PC-3 (cell line): ENCODE measurements around the gene ANXA6.

Experiments
- CTCF ChIP-seq: fragments of 300-600 bp; sonication (generic); conservative IDR thresholded peaks from 2 replicates; pipeline ENCODE4 v1.5.1; 2017; ENCODE audit warnings: antibody characterized with exemption, low read depth, mild to moderate bottlenecking, low read length
- EZH2 ChIP-seq: fragments of 300-600 bp; sonication (generic); IDR thresholded peaks from one replicate; pipeline ENCODE4 v1.6.1; 2017; ENCODE audit warnings: antibody characterized with exemption, mild to moderate bottlenecking, low read length; ENCODE audit not compliant: unreplicated experiment
- EZH2phosphoT487 ChIP-seq: fragments of 300-600 bp; sonication (generic); IDR thresholded peaks from 2 replicates; pipeline ENCODE4 v1.6.1; 2018; ENCODE audit warnings: mild to moderate bottlenecking, antibody characterized with exemption, low read length, borderline replicate concordance

DNA sequence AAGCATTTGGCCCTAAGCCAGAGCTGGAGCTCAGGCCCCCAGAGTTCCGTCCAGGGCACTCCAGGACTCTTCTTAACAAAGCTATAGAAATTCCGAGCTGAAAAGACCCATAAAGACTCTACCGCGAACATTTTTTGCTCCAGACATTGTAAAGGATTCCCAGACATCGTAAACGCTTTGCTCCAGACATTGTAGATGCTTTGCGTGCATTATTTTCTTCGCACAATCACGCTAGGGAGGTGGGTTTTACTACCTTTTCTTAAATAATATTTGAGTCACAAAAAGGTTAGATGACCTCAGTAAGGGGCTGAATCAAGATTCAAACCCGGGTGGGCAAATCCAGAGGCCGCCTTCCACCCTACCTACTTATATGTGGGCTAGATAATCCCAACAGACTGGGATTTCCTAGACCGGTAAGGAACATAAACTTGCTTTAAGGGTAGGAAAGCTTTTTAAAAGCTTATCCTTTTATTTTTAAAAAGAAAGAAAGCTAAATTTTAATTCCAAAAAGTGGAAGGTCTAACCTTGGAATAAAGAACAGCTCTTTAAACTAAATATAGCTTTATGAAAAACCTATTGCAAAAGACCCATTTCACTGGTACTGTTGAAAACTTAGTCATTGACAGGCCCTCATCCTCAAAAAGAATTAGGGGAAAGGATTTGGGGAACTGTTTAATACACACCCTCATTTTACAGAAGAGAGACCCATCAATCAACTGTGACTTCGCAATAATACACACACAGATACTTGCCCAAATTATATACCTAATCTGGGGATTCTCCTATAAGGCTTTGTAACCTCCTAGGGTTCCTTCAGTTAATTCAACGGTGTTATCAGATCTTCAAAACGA is 75.9 kb downstream of the ANXA6 start:
- TF ChIP-seq CTCF, result no peak
- no peak for TF ChIP-seq EZH2
- no peak for TF ChIP-seq EZH2phosphoT487
